Measurements from ENCODE around the gene PCDH10. TPM values are rescaled to one million over a fixed set of nuclear protein-coding genes. Genes with fewer than 3 reads are reported as not detected.

The PCDH10 gene
- polyA plus RNA-seq, 3 donors = 4.6 to 6.0 (median 5.4) TPM

DNA sequence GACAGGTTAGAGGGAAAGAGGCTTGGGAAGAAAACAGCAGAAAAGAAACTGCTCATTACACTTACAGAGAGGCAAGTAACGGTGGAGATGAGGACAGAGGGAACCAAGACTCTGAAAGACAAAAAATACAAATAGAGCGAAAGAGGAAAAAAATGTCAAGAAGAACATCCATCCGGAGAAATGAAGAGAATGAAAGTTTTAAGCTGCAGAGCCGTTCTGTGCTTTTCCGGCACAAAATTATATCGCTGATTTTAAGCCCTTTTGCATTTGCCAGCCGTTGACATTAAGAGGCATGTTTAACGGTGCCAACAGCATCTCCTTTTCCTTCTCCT lies 236 bp downstream of the PCDH10 start:
- DNase-seq (ENCODE audit: low read depth in 3 of 3, low spot score in 2 of 3) = peak in 1 of 3 donors; percentile 6

- peak in 1 of 3 donors; percentile 8 for DNase-seq (ENCODE audit: low read depth in 3 of 3, low spot score in 2 of 3)
These were observed 908 bp downstream of the PCDH10 start for GRCh38 chr4:133149932-133150471.

GRCh38 chr4:133150486-133151340 lies 1.6 kb downstream of the PCDH10 start:
- DNase-seq (ENCODE audit: low read depth in 3 of 3, low spot score in 2 of 3) = peak in 1 of 3 donors; percentile 8

DNA sequence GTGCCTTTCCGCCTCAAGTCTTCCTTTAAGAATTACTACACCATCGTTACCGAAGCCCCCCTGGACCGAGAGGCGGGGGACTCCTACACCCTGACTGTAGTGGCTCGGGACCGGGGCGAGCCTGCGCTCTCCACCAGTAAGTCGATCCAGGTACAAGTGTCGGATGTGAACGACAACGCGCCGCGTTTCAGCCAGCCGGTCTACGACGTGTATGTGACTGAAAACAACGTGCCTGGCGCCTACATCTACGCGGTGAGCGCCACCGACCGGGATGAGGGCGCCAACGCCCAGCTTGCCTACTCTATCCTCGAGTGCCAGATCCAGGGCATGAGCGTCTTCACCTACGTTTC lies 2.2 kb downstream of the PCDH10 start:
- peak in 1 of 3 donors; percentile 21 for DNase-seq (ENCODE audit: low read depth in 3 of 3, low spot score in 2 of 3)

- peak in 1 of 3 donors; percentile 8 for DNase-seq (ENCODE audit: low read depth in 3 of 3, low spot score in 2 of 3)
These were observed 2.7 kb downstream of the PCDH10 start for GRCh38 chr4:133151691-133152329.

DNA sequence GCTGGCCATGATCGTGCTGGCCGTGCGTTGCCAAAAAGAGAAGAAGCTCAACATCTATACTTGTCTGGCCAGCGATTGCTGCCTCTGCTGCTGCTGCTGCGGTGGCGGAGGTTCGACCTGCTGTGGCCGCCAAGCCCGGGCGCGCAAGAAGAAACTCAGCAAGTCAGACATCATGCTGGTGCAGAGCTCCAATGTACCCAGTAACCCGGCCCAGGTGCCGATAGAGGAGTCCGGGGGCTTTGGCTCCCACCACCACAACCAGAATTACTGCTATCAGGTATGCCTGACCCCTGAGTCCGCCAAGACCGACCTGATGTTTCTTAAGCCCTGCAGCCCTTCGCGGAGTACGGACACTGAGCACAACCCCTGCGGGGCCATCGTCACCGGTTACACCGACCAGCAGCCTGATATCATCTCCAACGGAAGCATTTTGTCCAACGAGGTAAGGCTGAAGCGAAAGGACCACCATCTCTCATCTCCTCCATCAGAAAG lies 3.3 kb downstream of the PCDH10 start:
- DNase-seq (ENCODE audit: low read depth in 3 of 3, low spot score in 2 of 3) = peak in 1 of 3 donors; percentile 7

- DNase-seq (ENCODE audit: low read depth in 3 of 3, low spot score in 2 of 3) = peak in 1 of 3 donors; percentile 13
These were observed 3.9 kb downstream of the PCDH10 start for GRCh38 chr4:133152831-133153481.

GRCh38 chr4:133154725-133155124 lies 5.6 kb downstream of the PCDH10 start:
- DNase-seq (ENCODE audit: low read depth in 3 of 3, low spot score in 2 of 3) = peak in 1 of 3 donors; percentile 12

DNA sequence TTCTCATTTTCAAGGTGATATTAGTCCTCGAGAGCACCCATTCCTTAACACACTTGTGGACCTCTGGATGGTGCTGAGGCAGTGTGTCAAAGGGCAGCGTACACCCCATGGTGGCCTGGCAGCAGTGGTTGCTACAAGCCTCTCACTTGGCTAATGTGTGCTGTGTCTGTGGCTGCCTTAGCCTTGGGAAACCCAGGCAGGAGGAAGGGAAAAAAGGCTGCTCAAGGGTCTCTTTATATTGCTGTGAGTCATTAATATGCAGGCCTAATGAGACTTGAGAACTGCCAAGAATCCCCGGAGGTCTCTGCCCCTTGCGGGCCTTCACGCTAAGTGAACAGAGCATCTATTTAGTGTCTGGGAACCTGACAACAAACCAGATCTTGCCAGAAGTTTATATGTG lies 7.0 kb downstream of the PCDH10 start:
- no peak for DNase-seq (ENCODE audit: low read depth in 3 of 3, low spot score in 2 of 3)

- no peak for DNase-seq (ENCODE audit: low read depth in 3 of 3, low spot score in 2 of 3)
These were observed 7.5 kb downstream of the PCDH10 start for GRCh38 chr4:133156556-133156955.

GRCh38 chr4:133157460-133158160 lies 8.5 kb downstream of the PCDH10 start:
- DNase-seq (ENCODE audit: low read depth in 3 of 3, low spot score in 2 of 3) = no peak

- DNase-seq (ENCODE audit: low read depth in 3 of 3, low spot score in 2 of 3) = no peak
These were observed 11.8 kb downstream of the PCDH10 start for GRCh38 chr4:133160853-133161252.

DNA sequence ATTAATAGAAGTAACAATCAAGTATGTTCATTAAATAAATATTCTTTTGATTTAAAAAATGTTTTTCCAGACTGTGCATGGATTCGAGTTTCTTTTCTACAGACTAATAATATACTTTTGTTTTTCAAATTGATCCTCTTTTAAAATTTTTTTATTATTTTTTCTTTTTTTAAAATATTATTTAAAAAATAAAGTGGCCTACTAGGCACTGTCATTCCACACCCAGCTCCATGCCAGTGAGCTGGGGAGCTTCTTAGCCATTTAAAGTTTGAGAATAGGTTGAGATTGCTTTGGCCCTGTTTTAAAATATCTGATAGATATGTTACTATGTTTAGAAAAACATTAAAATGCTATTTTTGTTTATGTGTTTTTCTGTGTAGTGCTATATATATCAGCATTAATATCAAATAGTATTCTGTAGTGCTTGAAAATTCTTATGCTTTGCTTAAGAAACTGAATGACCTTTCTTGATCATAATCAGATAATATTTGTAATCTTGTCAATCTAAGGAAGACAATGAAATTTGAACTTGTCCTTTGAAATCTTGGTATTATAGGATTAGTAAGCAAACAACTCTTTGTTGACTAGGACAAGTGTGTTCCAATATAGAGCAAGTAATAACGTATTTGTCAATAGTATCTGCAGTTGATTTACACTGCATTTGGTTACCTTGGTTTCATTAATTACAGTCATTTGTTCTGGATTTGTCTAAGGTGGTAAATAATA lies 12.6 kb downstream of the PCDH10 start:
- no peak for DNase-seq (ENCODE audit: low read depth in 3 of 3, low spot score in 2 of 3)

DNA sequence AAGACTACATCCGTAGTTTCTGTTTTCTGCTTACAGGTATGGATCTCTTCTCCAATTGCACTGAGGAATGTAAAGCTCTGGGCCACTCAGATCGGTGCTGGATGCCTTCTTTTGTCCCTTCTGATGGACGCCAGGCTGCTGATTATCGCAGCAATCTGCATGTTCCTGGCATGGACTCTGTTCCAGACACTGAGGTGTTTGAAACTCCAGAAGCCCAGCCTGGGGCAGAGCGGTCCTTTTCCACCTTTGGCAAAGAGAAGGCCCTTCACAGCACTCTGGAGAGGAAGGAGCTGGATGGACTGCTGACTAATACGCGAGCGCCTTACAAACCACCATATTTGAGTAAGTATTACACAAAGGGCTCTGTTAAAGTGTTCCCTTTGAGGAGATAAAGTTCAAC lies 13.8 kb downstream of the PCDH10 start:
- DNase-seq (ENCODE audit: low read depth in 3 of 3, low spot score in 2 of 3) = no peak

GRCh38 chr4:133178956-133179355 lies 29.9 kb downstream of the PCDH10 start:
- DNase-seq (ENCODE audit: low read depth in 3 of 3, low spot score in 2 of 3) = no peak

GRCh38 chr4:133186210-133186609 lies 37.1 kb downstream of the PCDH10 start:
- DNase-seq (ENCODE audit: low read depth in 3 of 3, low spot score in 2 of 3) = no peak

DNA sequence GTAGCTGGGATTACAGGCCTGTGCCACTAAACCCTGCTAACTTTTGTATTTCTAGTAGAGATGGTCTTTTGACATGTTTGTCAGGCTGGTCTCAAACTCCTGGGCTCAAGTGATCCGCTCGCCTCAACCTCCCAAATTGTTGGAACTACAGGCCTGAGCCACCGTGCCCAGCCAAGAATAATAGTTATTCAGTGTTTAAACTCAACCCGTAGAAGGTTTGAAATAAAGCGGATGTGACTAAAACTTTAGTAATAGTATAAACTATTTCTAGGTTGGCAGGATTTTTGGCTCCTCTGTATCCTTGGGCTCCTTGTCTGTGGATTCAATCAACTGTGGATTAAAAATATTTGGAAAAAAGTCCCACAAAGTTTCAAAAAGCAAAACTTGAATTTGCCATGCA lies 37.8 kb downstream of the PCDH10 start:
- DNase-seq (ENCODE audit: low read depth in 3 of 3, low spot score in 2 of 3) = no peak

- DNase-seq (ENCODE audit: low read depth in 3 of 3, low spot score in 2 of 3) = no peak
These were observed 39.5 kb downstream of the PCDH10 start for GRCh38 chr4:133188433-133189146.

GRCh38 chr4:133189147-133189517 lies 40.0 kb downstream of the PCDH10 start:
- no peak for DNase-seq (ENCODE audit: low read depth in 3 of 3, low spot score in 2 of 3)

Data from right renal cortex interstitium (tissue), 3 donors.